Activated CD4-positive, CD25-positive, alpha-beta regulatory T cell treated with anti-CD3 and anti-CD28 coated beads, Interleukin-2, amount 50 U/mL, for 72 hours (primary cell): ENCODE results near the gene PHTF1.
A peak's percentile ranks its signal among the peaks of the same experiment; 100 is the strongest.

Experiments
- DNase-seq: peaks from one replicate; pipeline ENCODE4 v3.0.0; 2021

The PHTF1 gene

DNA sequence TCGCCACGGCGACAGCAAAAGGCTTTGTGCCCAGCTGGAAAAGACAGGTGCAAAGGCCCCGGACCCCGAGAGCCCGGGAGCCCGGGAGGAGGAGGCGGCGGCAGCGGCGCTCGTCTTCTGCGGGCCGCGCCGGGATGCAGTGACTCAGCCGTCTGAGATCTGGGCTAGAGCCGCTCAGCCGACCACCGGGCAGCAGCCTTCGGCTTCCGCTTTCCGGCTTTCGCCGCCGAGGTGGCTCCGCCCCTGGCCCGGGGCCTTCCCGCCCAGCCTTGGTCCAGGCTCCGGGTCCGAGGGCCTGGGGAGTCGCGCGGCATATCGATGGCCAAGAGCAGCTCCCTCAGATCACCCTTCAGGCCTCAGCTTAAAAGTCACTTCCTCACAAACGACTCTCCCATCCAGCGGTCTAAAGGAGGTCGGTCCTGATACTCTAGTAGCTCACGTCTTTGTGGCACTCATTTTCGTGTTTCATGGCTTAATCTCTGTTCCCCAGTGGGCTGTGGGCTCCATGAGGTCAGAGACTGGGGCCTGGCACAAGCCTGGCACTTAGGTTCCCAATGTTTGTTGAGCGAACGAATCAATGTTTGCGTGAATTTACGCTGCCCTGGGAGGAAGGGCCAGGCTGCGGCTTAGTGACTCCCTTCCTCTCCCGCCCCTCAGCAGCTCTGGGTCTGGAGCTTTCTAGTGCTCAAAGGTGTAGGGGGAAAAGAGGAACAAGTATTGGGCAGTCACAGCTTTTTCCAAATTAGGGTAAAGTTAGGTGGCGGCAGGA, at the start of gene PHTF1:
Gene PHTF1 (minus strand): TSS at position 154 of the 769 bp plus-strand sequence. CDS start 783 bp downstream, outside the sequence.
- peak; percentile 75 for DNase-seq

DNA sequence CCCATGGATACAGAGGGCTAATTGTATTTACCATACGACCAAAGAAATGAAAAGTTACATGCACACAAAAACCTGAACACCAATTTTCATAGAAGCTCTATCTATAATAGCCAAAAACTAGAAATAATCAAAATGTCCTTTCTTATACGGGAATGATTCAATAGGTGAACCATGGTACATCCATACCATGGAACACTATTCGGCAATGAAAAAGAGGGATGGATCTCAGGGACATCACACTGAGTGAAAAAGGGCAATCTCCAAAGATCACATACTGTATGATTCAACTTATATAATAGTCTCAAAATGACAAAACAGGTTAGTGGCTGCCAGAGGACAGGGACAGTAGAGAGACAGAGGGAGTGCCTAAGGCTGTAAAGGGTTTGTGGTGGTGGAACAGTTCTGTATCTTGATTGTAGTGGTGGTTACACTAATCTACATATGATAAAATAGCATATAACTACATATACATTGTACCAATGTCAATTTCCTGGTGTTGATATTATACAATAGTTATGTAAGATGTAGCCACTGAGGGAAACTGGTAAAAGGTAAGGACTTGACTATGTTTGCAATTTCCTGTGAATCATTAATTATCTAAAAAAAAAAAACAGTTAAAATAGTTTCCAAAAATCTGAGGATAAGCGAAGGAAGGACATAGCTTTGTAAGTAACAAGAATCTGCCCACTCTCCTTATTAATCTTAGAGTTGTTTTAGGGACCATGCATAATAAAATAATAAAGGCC, 49.3 kb upstream of the PHTF1 start:
- no peak for DNase-seq

DNA sequence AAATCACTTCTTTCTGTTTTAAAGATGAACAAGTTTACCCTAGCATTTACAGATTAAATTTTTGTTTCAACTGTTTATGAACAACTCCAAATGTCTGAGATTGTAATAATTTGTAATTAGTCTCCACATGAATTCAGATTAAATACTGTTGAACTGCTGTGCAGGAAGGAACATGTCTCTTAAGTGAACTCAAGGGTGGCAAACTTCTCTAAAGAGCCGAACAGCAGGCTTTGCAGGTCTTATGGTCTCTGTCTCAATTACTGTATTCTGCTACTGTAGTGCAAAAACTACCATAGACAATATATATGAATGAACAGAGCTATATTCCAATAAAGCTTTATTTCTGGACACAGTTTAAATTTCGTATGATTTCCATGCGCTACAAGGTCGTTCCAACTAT, 46.4 kb upstream of the PHTF1 start:
- DNase-seq, result no peak

DNA sequence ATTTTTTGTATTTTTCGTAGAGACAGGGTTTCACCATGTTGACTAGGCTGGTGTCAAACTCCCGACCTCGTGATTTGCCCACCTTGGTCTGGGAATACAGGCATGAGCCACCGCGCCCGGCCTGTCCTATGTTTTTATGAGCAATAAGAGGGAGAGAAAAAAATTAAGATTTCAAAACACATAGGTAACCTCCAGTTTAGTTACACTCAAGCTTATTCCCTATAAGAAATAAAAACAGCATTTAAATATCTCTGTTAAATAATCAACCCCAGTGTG, 45.9 kb upstream of the PHTF1 start:
- no peak for DNase-seq

DNA sequence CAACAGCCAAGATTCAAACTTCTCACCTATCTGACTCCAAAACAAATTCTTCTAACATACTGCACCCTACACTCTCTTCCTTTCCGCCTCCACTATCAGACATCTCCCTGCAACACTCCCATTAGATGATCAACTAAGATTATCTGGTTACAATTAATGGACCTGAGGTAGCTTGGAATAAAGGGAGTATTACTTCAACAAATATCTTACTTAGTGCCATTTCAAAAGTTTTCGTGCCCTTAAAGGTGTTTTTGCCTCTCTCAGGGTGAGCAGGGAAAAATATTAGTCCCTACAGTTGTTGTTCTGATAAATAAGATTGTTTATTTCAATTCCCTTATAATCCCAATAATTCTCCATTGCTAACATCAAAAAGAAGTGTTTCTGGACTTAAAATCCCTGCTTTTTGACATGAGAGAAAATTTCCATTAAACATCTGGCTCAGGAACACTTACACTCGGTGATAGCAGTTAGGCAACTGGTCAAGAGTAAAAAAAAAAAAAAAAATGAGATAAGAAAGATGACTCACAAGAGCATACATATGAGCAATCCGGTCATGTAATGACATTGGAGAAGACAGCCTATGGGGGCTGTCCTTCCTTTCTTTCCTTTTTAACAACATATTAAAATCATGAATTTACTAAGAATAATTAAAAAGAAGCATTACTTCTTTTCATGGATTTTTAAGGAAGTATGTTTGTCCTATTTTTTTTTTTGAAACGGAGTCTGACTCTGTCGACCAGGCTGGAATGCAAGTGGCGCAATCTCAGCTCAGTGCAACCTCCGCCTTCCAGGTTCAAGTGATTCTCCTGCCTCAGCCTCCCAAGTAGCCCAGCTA, 45.4 kb upstream of the PHTF1 start:
- DNase-seq, result no peak

DNA sequence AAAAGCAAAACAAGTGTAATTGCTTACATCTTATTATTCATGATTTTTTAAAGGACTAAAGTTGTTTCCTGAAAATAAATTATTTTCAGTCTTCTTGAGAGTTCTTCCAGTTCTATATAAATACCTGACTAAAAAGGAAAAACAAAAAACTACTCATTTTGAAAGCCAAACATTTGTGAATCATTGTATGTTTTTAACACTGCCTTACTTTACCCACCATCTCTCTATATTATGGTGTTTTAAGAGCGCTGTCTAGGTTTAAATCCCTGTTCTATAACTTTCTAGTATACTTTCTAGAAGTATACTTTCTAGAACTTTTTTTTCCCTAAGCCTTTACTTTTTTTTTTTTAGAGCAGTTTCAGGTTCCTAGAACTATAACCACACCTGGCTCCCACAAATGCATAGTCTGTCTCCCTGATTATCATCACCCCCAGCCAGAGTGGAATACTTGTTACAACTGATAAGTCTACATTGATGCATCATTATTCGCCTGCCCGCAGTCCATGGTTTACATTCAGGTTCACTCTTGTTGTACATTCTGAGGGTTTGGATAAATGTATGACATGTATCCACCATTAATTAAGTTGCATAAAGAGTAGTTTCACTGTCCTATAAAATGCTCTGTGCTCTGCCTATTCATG, 43.2 kb upstream of the PHTF1 start:
- no peak for DNase-seq

DNA sequence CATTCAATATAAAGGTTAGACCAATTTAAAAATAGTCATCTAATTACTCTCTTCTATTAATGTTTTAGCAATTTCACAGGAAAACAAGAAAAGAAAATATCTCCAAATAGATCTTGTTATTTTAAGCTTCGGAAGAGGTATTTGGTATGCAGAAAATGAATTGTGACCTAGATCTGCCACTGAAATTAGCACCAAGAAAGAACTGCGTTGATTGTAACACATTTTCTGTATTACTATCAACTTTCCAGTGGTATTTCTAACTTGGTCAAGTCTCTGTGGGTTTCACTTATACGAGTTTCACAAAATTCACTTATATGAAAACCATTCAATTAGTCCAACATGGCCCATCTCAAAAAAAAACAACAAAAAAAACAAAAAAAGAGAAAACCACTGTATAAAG, 41.2 kb upstream of the PHTF1 start:
- no peak for DNase-seq

DNA sequence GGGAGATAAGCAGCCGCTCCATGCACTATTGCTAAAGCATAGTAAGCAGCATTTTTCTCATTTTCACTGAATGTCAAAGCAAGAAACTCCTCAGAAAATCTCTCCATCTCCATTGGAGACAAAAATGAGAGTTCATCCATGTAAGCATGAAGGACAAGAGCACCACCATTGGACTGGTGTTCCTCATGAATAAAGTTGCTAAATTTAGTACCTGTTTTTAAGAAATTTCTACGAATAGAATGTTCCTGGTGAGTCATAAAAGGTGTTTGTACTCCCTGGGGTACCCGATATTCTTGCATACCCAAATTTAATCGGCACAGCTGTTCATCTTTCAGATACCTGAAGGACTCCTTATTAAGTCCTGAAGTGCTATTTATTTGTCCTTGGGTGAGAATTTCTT, 38.2 kb upstream of the PHTF1 start:
- DNase-seq, result no peak

DNA sequence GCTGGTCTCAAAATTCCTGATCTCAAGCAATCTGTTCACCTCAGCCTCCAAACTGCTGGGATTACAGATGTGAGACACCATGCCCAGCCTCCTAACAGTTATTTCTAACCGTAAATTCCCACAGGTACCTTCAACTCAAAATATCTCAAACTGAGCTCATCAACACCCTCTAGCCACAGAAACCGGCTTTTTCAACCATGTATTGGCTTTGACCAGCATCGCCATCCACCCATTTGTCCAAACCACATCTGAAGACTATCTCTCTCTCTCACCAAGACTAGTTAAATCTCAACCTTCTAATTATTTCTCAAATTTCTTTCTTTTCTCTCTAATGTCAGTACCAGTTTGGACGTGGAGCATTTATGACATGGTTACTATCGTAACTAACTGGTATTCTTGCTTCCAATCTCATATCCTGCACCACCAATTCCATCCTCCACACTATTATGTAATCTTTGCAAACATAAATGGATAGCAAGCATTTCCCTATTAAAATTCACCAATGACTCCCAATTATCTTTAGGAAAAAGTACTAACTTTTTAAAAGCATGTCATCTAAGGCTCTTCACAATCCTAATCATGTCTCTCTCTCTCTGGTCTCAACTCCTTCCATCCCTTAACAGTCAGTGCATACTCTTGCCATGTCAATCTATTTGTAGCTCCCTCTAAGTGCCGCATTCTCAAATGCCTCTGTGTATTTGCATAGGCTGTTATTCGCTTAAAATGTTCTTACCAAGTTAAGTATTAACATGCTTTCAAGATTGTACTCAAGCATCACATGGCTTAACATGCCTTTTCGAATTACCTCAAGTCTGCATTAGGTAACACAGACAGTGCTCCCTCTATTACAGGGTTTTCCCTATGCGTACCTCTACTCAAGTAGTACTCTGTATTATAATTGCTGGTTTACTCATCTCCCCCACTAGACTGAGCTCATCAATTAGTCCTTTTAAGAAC, 34.9 kb upstream of the PHTF1 start:
- DNase-seq, result no peak

DNA sequence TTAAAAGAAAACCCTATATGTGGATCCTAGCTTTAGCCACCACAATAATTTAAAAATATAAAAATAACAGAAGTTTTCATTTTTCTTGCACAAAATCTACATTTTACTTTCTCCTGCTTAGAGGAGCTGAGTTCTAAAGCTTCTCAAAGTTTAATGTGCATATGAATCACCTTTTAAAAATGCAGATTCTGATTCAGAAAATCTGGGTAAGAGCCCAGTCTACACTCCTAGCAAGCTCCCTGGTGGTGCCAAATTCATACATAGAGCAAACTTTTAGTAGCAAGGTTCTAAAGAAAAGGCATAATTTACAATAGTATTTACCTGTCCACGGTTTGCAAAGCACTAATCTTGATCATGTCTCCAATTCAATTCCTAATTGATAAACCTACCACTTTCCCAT, 33.7 kb upstream of the PHTF1 start:
- DNase-seq, result no peak

DNA sequence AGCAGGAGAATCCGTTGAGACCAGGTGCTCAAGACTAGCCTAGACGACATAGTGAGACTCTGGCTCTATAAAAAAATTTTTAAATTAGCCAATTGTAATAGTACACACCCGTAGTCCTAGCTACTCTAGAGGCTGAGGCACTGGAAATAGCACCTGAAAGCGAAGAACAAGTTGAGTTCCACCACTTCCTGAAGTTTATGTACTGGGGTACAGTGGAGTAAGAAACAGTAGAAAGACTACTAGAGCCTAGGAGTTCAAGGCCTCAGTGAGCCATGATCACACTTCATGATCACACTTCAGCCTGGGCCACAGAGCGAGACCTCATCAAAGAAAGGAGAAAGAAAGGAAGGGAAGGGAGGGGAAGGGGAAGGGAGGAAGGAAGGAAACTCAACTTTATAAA, 33.2 kb upstream of the PHTF1 start:
- no peak for DNase-seq

DNA sequence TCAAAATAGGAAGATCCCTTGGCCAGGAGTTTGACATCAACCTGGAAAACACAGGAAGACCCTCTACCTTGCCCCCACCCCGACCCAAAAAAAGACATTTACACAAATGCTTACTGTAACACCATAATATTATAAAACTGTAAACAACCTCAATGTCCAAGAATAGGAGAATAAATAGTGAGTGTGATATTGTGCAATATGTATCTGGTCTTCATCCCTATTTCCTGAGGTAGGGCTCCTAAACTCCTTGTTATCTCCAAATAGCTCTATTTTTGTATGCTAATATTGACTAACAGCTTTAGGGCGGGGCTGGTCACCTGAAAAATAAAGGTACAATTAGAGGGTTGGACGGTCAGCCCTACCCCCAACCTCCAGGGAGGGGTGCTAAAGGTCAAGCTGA, 29.5 kb upstream of the PHTF1 start:
- no peak for DNase-seq

DNA sequence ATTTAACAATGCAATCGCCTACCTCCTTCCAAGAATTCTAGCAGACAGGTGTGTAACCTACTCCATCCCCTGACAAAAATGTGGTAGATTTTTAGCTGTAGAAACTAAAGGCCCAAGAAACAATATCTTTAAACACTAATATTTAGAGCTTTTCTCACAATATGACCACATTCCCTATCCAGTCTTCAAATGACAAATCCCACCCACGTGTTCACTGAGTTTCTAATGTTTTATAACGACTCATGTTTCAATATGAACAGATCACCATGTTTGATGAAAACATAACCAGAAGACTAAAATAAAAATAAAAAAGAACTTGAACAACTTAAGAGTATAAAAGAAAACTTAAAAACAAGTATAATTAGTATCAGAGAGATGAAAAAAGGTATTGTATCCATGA, 28.4 kb upstream of the PHTF1 start:
- DNase-seq, result no peak

DNA sequence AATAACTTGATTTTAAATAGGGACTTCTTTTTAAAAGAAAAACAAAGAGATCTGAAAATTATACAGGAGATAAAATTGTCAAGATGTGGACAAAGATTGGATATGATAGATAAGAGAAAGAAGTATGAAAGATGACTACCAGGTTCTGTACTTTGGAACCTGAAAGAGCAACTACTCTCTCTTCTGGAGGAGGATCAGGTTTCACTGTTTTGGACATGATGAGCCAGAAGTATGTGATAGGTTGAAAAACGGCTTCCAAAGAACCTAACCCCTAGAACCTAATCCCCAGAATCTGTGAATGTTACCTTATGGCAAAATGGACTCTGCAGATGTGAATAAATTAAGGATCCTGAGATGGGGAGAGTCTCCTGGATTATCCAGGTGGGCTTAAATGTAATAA, 26.8 kb upstream of the PHTF1 start:
- no peak for DNase-seq

DNA sequence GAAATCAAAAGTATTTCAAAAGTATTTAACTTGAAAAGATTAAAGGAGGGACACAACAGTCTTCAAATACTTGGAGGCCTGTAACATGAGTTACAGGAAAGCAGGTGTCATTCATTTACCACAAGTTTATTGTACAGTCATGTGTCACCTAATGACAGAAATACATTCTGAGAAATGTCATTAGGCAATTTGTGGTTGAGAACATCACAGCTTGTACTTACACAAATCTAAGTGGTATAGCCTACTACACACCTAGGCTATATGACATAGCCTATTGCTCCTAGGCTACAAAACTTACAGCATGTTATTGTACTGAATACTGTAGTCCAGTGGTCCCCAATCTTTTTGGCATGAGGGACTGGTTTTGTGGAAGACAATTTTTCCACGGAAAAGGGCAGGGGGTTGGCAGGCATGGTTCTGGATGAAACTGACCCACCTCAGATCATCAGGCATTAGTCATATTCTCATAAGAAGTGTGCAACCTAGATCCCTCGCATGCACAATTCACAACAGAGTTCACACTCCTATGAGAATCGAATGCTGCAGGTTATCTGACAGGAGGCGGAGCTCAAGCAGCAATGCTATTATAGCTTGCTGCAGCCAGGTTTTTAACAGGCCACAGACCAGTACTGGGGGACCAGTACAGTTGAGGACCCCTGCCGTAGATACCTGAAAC, 25.0 kb upstream of the PHTF1 start:
- DNase-seq, result no peak

DNA sequence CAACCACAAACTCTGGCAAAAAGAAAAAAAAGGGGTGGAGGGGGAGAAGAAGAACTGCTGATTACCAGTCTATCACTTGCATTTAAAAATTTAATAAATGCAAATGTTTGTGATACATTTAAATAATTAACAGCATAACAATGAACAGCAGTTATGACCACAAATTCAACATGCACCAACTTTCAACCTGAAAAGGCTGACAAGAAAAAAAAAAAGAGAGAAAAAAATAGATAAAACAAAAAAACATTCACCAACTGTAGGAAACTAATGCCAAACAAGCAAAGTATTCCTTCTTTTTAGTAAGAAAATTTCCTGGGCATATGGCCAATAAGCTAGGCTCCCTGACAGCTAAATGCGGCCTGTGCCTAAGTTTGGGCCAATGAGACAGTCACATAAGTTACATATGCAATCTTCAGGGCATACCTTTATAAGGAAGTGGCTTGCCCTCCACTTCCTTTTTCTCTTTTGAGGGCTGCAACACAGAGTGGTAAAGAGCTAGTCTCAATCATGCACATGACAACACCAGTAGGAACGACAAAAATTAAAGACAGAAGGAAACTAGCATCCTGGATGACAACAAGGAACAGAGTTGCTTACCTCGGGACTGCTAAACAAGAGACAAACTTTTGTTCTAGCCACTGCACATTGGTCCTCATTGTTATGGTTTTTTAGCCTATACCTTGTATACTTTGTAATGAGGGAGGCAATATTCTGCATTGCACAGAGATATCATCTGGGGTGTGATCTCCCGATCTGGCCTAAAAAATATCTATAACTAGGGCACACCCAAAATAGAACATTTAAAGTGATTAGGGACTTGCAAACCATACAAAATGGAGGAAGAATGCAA, 24.2 kb upstream of the PHTF1 start:
- DNase-seq, result no peak

DNA sequence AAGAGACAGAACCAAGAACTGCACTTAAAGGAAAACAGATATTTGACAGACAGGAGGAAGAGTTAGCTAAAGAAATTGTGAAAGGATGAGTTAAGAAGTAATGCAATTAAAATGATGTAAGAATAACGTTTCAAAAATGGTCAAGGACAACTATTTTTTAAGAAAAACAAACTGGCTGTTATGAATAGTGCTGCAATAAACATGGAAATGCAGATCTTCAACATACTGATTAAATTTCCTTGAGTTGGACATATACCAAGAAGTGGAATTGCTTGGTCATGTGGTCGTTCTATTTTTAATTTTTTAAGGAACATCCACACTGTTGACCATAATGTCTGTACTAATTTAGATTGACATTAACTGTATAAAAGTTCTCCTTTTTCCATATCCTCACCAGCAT, 23.1 kb upstream of the PHTF1 start:
- no peak for DNase-seq

DNA sequence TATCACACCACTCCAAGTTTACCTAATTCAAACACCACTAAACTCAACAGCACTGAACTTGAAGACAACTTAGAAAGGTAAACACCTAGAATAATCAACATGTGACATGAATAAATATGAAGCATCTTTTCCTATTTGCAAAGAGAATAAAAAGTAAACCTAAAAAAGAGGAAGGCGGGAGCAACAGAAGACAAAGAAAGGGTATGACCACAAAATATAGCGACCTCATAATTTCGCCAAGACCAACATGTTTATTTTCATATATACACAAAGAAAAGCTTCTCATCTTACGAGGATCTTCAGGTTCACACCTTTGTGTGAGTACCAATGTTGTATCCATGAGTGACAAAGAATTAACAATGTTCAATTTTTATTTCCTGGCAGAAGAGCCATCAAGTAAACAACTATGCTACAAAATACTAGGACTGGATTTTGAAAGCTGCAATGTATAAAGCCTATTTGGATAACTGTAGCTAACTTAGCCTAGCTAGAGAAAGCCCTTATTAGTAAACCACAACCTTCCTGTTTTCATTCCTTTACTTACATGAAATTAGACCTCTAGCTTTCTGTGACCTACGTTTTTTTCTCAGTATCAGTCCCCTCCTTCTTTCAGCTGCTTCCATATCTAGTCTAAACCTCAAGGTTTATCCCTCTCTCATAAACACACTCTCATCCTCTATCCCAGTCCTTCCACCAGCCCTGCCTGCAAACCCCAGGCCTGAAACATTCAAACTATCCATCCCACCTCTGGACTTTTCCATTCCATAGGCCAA, 21.3 kb upstream of the PHTF1 start:
- no peak for DNase-seq

DNA sequence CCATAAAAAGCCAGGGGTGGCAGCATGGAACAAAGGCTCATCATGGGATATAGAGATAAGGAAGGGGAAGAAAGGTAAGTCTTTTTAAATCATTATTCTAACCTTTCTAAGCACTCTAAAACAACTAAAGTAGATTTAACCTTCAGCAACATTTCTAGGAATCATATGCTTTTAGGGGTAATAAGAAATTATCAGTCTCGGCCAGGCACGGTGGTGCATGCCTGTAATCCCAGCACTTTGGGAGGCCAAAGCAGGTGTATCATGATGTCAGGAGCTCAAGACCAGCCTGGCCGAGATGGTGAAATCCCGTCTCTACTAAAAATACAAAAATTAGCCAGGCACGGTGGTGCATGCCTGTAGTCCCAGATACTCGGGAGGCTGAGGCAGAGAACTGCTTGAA, 20.3 kb upstream of the PHTF1 start:
- DNase-seq, result no peak

DNA sequence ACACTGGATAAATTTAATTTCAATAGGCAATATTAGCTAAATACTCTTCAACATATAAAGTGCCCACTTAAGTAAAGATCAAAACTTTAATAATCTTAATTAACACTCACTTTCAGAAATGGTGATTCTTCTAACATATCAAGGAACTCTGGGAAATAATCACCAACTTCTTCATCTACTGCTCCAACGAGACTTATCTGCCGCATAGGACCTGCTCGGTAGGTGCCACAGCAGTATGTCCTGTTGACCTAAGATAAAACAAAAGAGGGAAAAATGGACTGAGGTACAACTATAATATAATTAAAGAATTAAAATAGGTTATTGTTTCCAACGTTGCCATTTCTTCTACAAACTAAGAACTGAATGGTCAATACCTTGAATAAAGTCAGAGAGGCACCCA, 18.3 kb upstream of the PHTF1 start:
- DNase-seq, result no peak
